Osteocyte (in vitro differentiated cells): Measurements from ENCODE around the gene FOXI2. TPM values are rescaled to one million over a fixed set of nuclear protein-coding genes. Genes with fewer than 3 reads are reported as not detected.

ENCODE experiments used
- DNase-seq: peaks from one replicate; pipeline ENCODE4 v3.0.0; 2021; ENCODE audit warnings: mixed read lengths; ENCODE audit not compliant: unreplicated experiment; ENCODE audit errors: extremely low spot score
- H3K27ac Mint-ChIP-seq: one replicate; pipeline ENCODE4 v1.8.0; 2021; ENCODE audit warnings: mild to moderate bottlenecking, mixed read lengths; ENCODE audit not compliant: unreplicated experiment
- H3K27me3 Mint-ChIP-seq: one replicate; pipeline ENCODE4 v1.8.0; 2021; ENCODE audit warnings: mixed read lengths; ENCODE audit not compliant: unreplicated experiment
- H3K36me3 Mint-ChIP-seq: one replicate; pipeline ENCODE4 v1.8.0; 2021; ENCODE audit warnings: mixed read lengths; ENCODE audit not compliant: unreplicated experiment
- H3K4me1 Mint-ChIP-seq: one replicate; pipeline ENCODE4 v1.8.0; 2021; ENCODE audit warnings: mixed read lengths; ENCODE audit not compliant: unreplicated experiment
- H3K4me3 Mint-ChIP-seq: one replicate; pipeline ENCODE4 v1.8.0; 2021; ENCODE audit warnings: mild to moderate bottlenecking, moderate library complexity, mixed read lengths; ENCODE audit not compliant: unreplicated experiment
- H3K9me3 Mint-ChIP-seq: one replicate; pipeline ENCODE4 v1.8.0; 2021; ENCODE audit warnings: mixed read lengths; ENCODE audit not compliant: unreplicated experiment
- total RNA-seq: library from RNA; stranded (reverse); gene quantifications from 2 replicates; pipeline ENCODE4 v1.2.1, GENCODE V29; 2021
- TF ChIP-seq, protein P1 (sequence below): fragments of 200-600 bp; sonication (generic); IDR thresholded peaks from 2 replicates; pipeline ENCODE4 v1.5.0; 2021; ENCODE audit warnings: antibody characterized with exemption, mild to moderate bottlenecking, moderate library complexity

FOXI2 gene
- total RNA-seq, 1 donor from 2014 or later = not detected

DNA sequence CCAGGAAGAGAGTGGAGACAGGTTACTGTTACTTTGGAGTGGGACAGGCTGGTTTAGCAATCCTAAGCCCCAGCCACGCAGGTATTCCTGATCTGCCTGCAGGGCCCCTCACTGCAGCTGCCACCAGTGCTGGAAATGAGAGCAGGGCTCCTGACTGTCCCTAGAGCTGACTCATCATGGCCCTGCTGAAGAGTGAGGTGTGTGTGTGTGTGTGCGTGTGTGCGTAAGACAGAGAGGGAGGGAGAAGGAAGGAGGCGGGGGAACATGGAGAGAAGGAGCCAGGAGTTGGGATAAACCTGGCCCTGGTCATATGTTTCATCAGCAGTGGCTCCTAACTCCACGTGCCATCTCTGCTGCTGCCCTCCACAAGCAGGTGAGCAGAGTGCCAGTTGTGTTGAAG lies 3.6 kb downstream of the FOXI2 start:
- H3K27ac Mint-ChIP-seq = no peak overlapping the region
- no peaks in the 10 kb centered on the region for H3K36me3 Mint-ChIP-seq
- DNase-seq = no peak
- peaks cover 17% of the 10 kb centered on the region for H3K27me3 Mint-ChIP-seq
- no peaks in the 10 kb centered on the region for H3K4me1 Mint-ChIP-seq
- no peak overlapping the region for H3K4me3 Mint-ChIP-seq
- TF ChIP-seq, protein P1, sequence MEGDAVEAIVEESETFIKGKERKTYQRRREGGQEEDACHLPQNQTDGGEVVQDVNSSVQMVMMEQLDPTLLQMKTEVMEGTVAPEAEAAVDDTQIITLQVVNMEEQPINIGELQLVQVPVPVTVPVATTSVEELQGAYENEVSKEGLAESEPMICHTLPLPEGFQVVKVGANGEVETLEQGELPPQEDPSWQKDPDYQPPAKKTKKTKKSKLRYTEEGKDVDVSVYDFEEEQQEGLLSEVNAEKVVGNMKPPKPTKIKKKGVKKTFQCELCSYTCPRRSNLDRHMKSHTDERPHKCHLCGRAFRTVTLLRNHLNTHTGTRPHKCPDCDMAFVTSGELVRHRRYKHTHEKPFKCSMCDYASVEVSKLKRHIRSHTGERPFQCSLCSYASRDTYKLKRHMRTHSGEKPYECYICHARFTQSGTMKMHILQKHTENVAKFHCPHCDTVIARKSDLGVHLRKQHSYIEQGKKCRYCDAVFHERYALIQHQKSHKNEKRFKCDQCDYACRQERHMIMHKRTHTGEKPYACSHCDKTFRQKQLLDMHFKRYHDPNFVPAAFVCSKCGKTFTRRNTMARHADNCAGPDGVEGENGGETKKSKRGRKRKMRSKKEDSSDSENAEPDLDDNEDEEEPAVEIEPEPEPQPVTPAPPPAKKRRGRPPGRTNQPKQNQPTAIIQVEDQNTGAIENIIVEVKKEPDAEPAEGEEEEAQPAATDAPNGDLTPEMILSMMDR = no peak
- H3K9me3 Mint-ChIP-seq = no peaks in the 10 kb centered on the region

DNA sequence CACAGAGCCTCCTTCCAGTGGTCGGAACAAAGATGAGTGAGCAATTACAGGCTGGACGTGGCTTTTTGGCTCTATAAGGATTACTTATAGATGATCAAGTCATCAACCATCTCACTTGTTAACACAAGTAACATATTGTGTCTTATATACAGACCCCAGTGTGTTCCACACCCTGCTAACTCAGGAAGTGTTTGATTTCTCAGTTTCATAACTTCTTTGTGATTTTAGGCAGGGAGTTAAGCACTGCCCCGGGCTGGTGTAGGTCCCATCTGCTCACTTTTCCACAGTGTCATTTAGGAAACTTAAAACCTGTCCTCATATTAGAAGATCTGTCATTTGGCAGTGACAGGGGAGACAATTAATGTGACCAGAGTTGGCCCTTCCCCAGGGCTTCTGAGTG lies 6.2 kb downstream of the FOXI2 start:
- TF ChIP-seq, protein P1 = no peak
- H3K4me1 Mint-ChIP-seq = no peaks in the 10 kb centered on the region
- no peaks in the 10 kb centered on the region for H3K36me3 Mint-ChIP-seq
- H3K4me3 Mint-ChIP-seq = no peak overlapping the region
- H3K27ac Mint-ChIP-seq = no peak overlapping the region
- H3K9me3 Mint-ChIP-seq = no peaks in the 10 kb centered on the region
- H3K27me3 Mint-ChIP-seq = peaks cover 1% of the 10 kb centered on the region
- DNase-seq = no peak

DNA sequence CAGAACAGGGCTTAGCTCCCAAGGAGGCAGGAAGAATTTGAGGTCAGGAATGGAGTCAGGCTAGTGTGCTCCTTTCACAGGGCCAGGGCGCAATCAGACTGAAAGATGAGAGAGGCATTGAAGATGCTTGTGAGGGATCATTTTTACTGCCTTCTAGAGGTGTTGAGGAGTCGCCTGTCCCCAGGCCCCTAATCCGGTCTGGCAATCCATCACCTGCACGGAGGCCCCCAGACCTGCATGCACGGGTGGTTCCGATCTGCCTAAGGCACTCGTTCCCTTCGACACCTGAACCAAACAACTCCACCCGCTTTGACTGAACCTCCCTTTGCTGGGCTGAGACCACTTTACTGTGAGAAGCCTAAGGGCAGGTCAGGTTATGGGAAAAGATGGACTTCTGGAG lies 8.0 kb downstream of the FOXI2 start:
- TF ChIP-seq, protein P1 = no peak
- H3K4me1 Mint-ChIP-seq = no peaks in the 10 kb centered on the region
- no peak overlapping the region for H3K4me3 Mint-ChIP-seq
- no peaks in the 10 kb centered on the region for H3K27me3 Mint-ChIP-seq
- no peaks in the 10 kb centered on the region for H3K36me3 Mint-ChIP-seq
- H3K9me3 Mint-ChIP-seq = peaks cover 7% of the 10 kb centered on the region
- no peak overlapping the region for H3K27ac Mint-ChIP-seq
- no peak for DNase-seq

DNA sequence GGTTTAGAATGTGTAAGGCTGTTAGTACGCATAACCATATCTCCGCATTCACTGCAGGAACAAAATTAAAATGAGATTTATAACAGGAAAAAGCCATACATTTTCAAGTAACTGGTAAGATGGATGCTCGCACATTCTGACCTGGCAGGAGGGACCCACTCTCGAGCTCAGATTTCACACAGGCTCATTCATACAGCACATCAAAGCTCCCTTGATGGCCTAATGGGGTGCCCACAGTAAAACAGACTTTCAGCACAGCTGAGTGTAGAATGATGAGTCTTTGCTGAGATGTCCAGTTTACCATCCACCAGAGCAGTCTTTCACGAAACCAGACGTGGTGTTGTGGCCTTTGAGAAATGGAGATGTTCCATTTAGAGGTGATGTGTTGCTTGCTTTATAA lies 8.9 kb downstream of the FOXI2 start:
- Mint-ChIP-seq H3K36me3 (no peaks in the 10 kb centered on the region), H3K27ac (no peak overlapping the region), H3K27me3 (no peaks in the 10 kb centered on the region), H3K4me1 (no peaks in the 10 kb centered on the region), H3K4me3 (no peak overlapping the region), H3K9me3 (peaks cover 7% of the 10 kb centered on the region)
- TF ChIP-seq, protein P1 = no peak
- DNase-seq = no peak

DNA sequence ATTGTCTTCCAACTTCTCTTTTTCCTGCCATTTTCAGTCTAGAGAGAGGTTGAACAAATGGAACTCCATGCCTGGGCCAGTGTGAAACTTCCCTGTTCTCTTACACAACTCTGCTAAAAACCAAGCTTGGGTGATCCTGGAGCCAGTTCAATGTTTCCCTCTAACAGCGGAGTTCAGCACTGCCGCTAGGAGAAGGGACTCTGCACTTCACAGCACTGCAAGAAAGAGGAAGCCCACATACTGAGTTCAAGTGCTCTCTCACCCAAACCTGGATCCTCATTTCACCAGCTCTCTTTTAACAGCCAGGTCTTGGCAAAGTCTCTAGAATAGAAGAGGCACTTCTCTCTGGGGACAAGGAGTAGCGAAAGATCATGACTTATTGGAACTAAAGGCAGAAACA lies 18.8 kb downstream of the FOXI2 start:
- no peak overlapping the region for H3K27ac Mint-ChIP-seq
- H3K9me3 Mint-ChIP-seq = no peaks in the 10 kb centered on the region
- DNase-seq = no peak
- H3K4me1 Mint-ChIP-seq = no peaks in the 10 kb centered on the region
- H3K36me3 Mint-ChIP-seq = no peaks in the 10 kb centered on the region
- no peaks in the 10 kb centered on the region for H3K27me3 Mint-ChIP-seq
- TF ChIP-seq, protein P1 = no peak
- no peak overlapping the region for H3K4me3 Mint-ChIP-seq
